Right renal cortex interstitium (tissue), 3 donors: ENCODE measurements around the gene SLC22A25. TPM values are rescaled to one million over a fixed set of nuclear protein-coding genes. Genes with fewer than 3 reads are reported as not detected.
"Not testable (repeated sequence)": the region's sequence is repeated elsewhere in the genome, so short reads cannot be mapped to it uniquely, and the experiment has no call there.

Experiments
- DNase-seq, 3 donors: peaks; one replicate each; pipeline ENCODE4 v3.0.0-alpha.2; 2013; ENCODE audit warnings: low read depth in 3 of 3, low spot score in 2 of 3
- polyA plus RNA-seq, 3 donors: library from polyadenylated mRNA; unstranded; fragments of 120-200 nt; gene quantifications; one replicate each; pipeline ENCODE4 v1.2.1, GENCODE V29; 2013; ENCODE audit not compliant: insufficient read length in 3 of 3

The SLC22A25 gene
- not detected for polyA plus RNA-seq

DNA sequence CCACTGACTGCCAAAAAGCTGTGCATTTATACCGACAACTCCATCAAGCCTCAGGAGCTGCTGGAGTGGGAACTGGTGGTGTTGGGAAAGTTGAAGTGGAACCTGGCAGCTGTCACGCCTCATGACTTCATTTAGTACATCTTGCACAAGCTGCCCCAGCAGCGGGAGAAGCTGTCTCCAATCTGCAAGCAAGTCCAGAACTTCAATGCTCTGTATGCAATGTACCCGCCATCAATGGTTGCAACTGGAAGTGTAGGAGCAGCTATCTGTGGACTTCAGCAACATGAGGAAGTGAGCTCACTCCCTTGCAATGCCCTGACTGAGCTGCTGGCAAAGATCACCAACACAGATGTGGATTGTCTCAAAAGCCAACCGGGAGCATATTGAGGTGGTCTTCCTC, at the start of gene SLC22A25:
SLC22A25 (minus strand) TSS at position 67 of the 400 bp plus-strand sequence. CDS start 13,947 bp downstream, outside the sequence.
- no peak for DNase-seq

DNA sequence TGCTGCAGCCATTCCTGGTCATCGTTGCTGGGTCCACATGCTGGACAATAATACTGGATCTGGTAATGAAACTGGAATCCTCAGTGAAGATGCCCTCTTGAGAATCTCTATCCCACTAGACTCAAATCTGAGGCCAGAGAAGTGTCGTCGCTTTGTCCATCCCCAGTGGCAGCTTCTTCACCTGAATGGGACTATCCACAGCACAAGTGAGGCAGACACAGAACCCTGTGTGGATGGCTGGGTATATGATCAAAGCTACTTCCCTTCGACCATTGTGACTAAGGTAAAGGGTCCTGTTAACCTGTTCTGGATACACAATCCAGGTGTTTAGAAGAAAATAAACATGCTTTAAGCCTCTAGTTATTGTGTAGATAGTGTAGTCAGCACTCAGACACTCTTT, 46.9 kb upstream of the SLC22A25 start:
- no peak for DNase-seq

DNA sequence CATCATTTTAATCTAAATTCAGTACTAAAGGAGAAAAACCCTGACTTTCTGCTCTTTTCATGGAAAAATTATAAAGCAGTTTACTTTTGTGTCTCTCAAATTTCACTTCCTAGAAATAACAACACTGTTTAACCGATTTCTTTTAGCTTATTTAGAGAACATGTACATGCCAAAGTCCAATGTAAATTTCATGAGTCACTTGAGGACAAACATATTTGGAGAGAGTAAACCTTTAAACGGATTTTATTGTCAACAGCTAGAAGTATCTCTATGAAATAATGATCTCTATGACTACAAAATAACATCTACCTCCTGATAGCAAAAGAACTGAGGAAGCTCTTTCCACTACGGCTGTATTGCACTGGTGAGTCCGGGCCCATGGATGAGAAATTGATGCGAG, 46.3 kb upstream of the SLC22A25 start:
- no peak for DNase-seq

DNA sequence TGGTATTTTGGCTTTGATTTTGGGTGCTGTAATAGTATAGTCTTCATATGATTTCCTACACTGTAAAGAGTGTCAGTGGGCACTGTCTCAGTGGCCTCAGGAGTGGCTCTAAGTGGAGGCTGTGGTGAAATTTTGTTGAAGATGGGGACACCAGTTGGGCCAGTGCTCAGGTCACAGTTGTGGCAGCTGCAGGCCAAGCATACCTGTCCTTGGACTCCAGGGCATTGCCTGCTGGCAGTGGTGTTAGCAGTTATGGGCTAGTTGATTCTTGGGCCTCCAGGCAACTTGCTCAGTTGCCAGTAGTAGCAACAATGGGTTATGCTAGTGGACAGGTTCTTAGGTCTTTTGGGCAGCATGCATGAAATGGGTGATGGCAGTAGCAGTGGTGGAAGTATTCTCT, 39.2 kb upstream of the SLC22A25 start:
- DNase-seq = no peak

DNA sequence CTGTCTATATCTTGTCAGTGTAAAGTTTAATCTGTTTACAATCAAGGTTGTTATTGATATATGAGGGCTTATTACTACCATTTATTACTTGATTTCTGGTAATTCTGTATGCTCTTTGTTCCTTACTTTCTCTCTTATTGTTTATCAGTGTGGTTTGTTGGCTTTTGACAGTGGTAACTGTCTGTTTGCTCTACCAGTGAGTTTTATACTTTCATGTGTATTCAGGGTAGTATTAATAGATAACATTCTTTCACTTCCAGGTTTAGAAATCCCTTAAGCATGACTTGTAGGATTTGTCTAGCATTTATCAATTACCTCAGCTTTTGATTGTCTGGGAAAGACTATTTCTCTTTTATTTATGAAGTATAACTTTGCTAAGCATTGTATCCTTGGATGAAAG, 37.5 kb upstream of the SLC22A25 start:
- DNase-seq = no peak

DNA sequence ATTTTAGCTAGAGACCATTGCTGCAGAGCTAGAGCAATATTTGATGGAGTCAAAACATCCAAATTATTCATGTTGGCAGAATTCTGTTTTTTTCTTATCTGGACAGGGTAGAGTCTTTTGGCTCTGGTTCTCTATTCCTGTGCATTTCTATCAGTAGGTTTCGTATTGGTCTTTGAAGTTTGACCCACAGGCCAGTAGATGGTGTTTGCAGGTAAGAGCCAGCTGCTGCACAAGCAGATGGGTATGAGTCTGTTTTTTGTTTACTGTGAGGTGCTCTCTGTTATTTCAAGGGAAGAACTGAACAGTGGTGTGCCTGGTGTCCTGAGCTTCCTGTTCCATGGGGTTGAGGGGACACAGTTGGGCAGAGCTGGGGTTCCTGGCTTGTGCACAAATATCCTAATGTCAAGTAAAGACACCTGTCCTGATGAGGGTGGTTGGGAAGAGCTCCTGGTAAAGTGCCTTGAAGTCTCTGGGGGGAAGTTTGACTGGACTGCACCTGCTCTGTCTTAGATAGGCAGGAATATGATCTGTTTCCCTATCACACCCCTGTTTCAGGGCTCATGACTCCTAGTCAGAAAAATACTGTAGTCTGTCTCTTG, 34.0 kb upstream of the SLC22A25 start:
- no peak for DNase-seq

DNA sequence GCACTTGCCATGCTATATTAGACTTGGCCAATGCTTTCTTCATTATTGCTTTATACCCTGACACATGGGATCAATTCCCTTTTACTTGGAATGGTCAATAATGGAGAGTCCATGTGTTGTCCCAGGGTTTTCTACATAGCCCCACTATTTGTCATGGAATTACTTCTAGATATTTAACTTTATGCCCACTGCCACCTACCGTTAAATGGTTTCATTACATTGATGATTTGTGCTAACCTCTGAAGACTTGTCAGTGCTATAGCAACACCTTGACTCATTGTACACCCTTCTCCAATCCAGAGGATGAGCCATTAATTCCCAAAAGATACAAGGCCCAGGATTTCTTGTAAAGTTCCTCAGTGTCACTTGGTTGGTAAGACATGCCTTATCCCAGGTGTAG, 31.4 kb upstream of the SLC22A25 start:
- DNase-seq = no peak

DNA sequence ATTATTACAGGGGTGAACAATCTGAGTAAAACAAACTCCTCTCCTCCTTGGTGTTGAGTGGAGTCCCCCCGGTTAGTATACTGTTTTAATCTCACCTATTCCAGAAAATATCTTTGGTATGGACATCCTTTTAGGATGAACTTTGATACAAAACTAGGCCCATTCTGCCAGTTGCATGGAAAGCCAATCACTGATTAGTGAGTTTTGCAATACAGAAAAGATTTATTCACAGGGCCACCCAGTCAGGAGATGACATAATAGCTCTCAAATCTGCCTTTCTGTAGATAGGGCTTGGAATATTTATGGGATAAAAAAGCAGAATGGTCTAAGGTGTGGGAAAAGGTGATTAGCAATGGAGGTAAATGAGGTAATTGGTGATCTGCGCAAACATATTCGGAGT, 30.3 kb upstream of the SLC22A25 start:
- DNase-seq = no peak

DNA sequence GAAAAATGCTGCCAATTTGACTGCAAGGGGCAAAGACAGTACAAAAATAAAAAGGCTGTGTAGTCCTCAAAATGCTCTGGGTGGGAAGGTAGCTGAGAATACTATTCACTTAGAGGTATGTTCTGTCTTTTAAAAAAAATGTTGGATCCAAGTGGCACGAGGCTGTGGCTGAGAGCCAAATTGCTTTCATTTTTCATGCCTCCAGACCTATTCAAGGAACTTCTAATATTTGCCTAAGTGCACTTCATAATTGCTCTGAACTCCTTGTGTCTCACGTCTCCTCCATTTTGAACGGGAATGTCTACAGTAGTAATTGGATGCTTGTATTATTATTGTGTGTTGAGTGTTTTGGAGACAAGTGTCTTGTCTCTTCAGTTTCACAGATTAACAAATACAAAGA, 19.1 kb upstream of the SLC22A25 start:
- DNase-seq = no peak

DNA sequence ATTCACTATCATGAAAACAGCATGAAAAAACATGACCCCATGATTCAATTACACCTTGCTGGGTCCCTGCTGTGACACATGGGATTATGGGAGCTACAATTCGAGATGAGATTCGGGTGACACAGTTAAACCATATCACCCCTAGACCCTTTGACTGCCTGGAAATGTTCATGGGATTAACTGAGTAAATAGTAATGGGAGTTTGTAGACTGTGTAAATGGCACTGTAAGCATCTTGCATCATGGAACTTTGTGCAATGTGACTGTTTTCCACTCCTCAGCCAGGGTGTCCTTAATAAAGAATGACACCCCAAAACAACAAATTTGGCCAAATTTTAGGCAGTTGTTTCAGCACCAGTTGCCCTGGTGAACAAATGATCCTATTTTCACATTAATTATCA, 7.9 kb upstream of the SLC22A25 start:
- DNase-seq = no peak

DNA sequence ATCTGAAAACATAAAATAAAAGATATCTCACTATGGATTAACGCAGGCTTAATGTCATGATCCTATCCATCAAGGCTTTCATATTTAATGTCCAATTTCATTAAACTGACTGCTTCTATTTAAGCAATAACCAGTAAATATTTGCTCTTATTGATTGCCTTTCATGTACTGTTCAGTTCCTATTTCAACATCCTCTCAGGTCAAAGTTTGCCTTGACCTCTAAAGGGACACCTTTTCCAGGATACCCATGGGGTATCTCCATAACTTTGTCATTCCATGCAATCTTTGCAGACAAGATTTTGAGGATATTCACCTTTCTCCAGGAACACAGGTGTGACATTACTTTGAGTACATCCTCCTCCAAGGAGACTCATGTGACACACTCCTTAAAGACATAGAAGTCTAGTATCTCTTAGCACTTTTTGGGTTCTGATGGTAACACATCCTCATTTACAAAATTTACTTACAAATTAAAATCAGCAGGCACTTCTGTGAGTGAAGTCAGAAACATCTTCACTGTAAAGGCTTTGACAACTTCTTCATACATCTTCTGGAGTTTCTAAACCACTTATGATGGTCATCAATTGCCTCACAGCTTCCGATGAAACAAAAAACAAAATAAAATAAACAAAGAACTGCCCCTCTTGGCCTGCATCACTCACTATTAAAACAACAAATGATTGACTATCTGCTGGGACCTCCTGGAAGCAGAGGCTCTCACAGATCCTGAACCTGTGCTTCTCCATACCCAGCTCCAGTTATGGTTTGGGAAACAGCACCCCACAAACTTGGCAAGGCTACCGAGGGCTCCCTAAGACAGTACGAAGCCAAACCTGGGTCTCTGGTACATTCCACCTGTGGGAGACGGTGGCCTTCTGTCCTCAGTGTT, 7.0 kb upstream of the SLC22A25 start:
- no peak for DNase-seq

DNA sequence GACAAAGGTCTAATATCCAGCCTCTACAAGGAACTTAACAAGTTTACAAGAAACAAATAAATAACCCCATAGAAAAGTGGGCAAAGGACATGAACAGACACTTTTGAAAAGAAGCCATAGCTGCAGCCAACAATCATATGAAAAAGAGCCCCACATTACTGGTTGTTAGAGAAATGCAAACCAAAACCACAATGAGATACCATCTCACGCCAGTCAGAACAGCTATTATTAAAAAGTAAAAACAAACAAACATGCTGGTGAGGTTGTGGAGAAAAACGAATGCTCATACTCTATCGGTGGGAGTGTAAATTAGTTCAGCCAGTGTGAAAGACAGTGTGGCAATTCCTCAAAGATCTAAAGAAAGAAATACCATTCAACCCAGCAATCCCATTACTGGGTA, 5.6 kb upstream of the SLC22A25 start:
- no peak for DNase-seq

DNA sequence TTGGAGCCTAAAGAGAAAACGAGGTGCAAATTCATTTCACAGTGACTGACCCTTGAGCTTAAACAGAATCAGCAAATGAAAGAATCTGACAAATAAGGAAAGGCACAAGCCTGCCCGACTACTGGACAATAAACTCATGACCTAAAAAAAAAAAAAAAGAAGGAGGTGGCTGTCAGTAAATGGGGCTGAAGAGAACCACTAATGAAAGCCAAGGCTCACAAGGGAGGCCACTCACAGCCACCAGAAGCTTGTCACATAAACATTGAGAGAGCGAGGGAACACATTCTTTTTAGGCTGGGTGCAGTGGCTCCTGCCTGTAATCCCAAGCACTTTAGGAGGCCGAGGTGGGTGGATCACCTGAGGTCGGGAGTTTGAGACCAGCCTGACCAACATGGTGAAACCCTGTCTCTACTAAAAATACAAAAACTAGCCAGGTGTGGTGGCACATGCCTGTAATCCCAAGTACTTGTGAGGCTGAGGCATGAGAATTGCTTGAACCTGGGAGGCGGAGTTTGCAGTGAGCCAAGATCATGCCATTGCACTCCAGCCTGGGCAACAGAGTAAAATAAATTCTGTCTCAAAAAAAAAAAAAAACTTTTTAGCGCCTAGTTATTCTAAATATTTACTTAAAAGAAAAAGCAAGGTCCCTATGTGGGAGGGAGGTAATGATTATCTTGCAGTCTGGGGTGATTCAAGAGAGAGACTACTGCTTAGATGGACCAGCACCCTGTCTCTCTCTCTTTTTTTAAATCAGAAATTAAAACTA, 4.0 kb upstream of the SLC22A25 start:
- not testable (repeated sequence) for DNase-seq

DNA sequence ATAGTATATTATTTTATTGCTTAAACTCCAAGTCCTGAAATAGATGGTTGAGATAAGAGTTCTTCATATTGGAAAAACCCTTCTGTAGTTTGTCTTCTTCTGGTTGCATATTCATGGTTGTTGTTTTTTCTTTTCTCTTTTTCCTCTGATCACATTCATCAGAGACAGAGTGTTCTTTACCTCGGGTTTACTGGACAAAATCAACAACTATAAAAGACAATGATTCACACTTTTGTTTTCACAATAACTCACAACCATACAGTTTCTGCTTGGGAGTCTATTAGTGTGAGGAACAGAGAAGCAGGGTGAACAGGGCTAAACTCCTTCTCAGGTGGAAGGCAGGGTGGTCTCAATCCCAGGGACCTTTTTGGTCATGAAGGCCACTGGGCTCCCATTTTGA, 2.6 kb upstream of the SLC22A25 start:
- no peak for DNase-seq

DNA sequence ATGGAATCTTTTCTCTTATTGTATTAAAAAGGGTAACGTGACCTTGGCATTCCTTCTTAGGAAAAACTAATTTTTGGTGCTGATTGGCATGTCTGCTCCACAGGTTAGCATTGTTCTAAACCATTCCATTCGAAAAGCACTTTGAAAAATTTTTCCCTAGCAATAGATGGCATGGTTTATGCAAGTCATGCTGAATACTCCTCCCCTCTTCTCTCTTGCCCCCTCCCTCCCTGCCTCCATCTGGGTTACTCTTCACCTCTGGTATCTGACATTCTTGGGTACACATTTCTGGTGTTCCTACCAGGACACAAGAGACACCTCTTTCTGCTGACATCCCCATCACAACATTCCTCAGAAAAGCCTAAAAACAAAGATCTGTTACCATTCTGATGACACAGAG, 1.5 kb upstream of the SLC22A25 start:
- DNase-seq = no peak

DNA sequence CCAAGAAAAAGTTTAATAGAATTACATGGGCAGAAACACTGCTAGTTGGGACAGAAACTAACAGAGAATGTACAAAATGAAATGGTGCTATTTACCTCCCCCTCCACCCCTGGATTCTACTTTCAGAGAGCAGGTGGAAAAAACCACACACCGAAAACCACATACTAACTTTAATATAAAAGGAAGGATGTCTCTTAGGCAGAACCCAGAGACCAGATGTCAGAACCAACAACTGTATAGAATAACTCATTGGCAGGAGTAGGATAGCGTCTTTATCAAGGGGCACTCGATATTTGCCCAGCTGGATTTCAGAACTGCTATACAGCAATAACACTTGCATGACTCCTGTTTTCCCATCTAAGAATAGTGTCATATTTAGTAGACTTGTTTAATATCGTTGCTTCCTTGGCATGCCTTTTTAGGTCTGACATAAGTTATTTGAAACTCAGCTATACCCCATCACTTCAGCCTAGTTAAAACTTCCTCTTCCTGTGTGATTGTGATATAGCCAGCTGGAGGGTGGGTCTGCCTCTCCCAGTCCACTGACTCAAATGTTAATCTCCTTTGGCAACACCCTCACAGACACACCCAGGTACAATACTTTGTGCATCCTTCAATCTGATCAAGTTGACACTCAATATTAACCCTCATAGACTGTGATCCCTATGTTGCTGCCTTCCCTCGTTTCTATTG, 1.2 kb downstream of the SLC22A25 start:
- DNase-seq = no peak

DNA sequence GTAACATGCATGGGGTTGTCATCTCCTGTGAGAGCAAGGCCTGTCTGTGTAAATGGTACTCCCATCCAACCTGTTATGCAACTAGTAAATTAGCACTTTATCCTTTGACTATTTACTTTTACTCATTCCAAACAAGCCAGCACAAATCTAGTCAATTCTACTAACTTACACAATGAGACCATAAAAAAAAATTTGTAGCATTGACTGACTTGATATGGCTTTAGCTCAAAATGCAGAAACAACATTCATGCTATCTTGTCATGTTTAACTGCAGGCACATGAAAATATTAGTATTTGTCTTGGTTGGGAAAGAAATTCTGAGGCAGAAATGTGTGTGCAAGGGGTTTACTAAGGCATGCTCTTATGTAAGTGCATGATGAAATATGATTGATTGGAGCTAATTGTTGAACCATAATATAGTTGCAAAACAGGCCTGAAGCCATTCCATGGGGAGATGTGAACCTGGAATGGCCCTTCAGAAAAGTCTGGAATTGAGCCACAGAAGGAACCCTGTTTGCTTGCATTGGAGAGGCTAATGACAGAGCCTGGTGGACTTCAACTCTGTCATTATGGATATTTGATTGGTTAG, 2.5 kb downstream of the SLC22A25 start:
- DNase-seq = no peak

DNA sequence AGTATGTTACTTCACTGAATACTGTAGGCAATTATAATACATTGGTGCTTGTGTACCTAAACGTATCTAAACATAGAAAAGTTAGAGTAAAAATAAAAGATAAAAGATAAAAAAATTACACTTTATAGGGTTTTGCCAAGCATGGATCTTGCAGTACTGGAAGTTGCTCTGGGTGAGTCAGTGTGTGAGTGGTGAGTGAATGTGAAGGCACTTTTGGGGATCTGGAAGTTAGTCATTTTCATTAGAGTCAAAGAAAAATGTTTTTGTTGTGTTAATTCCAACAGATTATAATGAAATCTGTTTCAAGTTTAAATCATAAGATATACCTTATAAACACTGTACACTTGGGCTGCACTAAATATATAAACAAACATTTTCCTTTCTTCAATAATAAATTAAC, 3.3 kb downstream of the SLC22A25 start:
- DNase-seq = no peak

DNA sequence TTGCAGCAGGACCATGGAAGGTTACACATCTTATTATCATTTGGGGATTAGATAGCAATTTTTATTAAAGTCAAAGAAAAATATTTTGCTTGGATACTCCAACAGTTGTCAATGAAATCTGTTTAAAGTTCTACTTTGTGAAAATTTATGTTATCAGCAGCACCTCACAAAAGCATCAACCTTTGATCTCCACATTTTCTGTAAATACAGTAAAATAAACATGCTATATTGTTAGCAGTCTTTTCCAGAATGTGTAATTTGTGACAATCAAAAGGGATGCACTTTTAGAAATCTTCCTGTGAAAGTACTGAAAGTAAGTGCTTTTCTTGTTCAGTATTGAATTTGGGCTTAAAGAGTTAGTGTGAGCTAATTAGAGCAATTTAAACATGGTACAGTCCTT, 4.1 kb downstream of the SLC22A25 start:
- no peak for DNase-seq

DNA sequence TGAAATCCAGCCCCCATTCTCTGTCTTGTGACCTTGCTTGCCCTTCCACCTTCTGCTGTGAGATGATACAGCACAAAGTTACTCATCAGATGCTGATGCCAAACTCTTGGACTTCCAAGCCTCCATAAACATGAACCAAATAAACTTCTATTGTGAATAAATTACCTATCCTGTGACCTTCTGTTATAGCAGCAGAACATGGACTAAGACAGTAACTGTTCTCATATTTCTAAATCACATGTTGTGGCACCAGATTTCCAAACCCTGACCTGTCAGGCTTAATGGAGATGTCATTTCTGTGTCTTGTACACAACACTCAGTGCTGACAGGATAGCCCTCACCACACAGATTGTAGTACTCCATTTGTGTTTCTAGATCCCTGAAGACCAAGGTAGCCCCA, 6.0 kb downstream of the SLC22A25 start:
- DNase-seq = no peak
